Dermis blood vessel endothelial cell (primary cell): ENCODE measurements around the gene MED13L. TPM values are rescaled to one million over a fixed set of nuclear protein-coding genes. Genes with fewer than 3 reads are reported as not detected.

Experiments used
- DNase-seq: peaks from one replicate; pipeline ENCODE4 v3.0.0; 2010
- total RNA-seq: library from RNA; depleted of rRNA; stranded (reverse); fragments of >200 nt; gene quantifications from 2 replicates; pipeline ENCODE4 v1.2.3, GENCODE V29; 2014

Gene MED13L
- total RNA-seq, 1 donor from 2014 or later = 115 TPM

- no peak for DNase-seq
Measured at GRCh38 chr12:115960868-115961802, 316.4 kb downstream of the MED13L start.

DNA sequence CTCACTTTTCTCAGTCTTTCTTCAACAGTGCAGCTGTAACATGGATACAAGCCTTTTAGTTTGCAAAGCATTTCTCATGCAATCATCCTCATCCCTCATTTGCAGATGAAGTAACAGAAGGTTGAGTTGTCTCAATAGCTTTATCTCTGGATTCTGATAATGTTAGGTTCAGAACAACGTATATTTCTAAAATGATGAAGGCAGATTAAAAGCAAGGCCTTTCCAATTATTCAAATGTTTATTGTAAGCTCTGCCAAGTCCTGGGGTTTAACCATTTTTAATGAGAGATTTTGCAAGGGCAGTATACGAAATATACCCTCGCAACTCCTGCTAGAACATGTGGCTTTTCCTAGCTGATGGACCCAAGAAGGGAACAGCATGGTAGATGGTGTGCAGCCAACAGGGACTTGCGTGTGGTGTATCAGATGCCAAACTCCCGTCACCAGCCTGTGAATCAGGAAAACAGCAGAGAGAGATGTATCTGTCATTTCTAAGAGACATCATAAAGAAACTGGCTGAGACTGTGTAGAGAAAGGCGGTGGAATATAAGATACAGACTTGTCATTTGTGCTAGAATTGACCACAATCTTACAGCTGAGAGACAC lies 319.7 kb downstream of the MED13L start:
- DNase-seq = no peak

DNA sequence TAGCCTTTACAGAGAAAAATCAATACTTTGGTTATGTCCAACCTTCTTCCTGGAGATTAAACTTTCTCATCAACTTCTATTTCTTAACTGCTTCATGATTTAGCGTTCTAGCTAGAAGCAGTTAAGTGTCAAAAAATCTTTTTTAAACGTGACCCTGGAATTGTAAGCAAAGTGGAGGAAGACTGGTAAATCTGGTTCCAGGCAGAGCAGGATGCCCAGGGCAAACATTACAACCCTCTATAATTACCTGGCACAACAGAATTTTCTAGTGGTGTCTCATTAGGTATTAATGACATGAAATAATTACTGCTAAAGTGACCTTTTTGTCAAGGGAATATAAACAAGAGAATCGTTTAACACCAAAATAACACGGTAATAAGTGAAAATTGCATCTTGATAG lies 320.8 kb downstream of the MED13L start:
- DNase-seq = no peak

GRCh38 chr12:115956236-115956635 lies 321.3 kb downstream of the MED13L start:
- no peak for DNase-seq

- no peak for DNase-seq
Measured at GRCh38 chr12:115953450-115953849, 324.0 kb downstream of the MED13L start.

GRCh38 chr12:115953031-115953430 lies 324.5 kb downstream of the MED13L start:
- no peak for DNase-seq

DNA sequence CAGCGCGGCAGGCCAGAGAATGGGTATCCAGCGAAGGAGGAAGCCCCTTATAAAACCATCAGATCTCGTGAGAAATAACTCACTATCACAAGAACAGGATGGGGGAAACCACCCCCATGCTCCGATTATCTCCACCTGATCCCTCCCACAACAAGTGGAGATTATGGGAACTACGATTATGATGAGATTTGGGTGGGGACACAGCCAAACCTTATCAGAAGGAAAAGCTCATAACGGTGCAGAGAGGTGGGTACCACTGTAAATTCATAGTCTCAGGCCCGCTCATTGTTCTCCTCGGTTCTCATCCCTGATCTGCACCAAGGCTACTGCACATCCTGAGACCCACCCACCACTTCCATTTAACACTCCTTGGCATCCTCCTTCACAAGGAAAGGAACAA lies 326.5 kb downstream of the MED13L start:
- no peak for DNase-seq

GRCh38 chr12:115949675-115950074 lies 327.8 kb downstream of the MED13L start:
- DNase-seq = no peak

- DNase-seq = peak; percentile 12
Measured at GRCh38 chr12:115947696-115948062, 329.8 kb downstream of the MED13L start.

DNA sequence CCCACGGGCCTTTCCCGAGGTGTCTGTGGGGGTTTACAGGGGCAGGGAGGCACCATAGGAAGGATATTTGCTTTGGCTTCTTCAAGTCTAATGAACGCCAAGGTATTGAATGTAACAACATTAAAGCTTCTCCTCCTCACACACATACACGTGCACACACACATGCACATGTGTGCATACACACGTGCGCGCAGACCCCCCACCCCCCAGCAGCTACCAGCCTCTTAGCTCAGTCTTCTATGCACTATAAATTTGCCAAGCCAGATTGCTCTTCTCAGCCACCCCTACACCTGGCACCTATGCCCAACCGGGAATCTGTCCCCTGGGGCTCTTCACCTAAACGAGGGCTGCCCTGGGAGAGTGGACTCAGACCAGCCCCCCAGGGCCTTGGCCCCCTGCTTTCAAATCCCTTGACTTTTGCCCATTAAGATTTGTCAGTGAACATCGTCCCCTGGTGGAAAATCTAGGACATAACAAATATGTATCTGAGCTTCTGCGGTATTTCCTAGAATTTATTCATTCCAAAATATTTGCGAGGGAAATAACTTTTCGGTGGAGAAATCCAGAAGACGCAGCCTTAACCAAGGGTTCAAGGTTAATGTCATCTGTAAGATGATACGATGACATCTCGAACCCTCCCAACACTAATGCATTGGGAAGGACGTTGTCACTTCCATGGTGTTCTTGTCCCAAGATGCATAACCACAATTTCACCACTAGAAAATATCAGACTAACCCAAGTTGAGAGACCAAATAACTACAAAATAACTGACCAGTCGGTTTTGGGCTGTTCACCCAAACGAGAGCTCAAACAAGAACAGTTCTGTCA lies 330.4 kb downstream of the MED13L start:
- DNase-seq = peak; percentile 43

DNA sequence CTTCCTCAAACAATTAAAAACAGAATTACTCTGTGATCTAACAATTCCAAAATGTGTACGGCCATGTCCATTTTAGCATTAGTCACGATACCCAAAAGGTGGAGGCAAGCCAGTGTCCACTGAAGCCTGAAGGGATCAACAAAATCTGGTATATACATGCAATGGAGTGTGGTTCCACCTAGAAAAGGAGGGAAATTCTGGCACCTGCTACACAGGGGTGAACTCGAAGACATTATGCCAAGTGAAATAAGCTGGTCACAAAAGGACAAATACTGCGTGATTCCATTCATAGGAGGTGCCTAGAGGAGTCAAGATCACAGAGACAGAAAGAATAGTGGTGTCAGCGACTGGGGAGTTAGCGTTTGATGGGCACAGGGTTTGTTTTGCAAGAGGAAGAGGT lies 331.4 kb downstream of the MED13L start:
- DNase-seq = no peak

GRCh38 chr12:115945491-115945885 lies 332.0 kb downstream of the MED13L start:
- no peak for DNase-seq

DNA sequence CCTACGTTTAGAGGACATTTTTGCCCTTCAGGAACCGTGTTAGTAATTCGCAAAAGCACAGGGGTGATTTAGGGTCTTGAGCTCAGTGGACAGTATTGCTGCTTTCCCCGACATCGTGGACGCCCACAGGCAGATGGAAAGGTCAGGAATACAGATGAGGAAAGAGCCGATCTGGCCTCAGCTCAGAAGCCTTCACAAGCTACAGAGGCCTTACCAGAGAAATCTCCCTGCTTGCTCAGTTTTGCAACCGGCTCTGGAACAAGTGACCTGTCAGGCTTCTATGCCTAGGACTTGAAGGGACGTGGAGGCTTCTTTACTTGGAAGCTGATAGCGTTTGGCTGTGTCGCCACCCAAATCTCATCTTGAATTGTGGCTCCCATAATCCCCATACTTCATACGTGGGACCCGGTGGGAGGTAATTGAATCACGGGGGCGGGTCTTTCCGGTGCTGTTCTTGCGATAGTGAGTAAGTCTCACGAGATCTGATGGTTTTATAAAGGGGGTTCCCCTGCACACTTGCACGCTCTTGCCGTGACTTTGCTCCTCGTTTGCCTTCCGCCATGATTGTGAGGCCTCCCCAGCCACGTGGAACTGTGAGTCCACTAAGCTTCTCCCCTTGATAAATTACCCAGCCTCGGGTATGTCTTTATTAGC lies 332.5 kb downstream of the MED13L start:
- no peak for DNase-seq

- no peak for DNase-seq
Measured at GRCh38 chr12:115944392-115944742, 333.1 kb downstream of the MED13L start.

DNA sequence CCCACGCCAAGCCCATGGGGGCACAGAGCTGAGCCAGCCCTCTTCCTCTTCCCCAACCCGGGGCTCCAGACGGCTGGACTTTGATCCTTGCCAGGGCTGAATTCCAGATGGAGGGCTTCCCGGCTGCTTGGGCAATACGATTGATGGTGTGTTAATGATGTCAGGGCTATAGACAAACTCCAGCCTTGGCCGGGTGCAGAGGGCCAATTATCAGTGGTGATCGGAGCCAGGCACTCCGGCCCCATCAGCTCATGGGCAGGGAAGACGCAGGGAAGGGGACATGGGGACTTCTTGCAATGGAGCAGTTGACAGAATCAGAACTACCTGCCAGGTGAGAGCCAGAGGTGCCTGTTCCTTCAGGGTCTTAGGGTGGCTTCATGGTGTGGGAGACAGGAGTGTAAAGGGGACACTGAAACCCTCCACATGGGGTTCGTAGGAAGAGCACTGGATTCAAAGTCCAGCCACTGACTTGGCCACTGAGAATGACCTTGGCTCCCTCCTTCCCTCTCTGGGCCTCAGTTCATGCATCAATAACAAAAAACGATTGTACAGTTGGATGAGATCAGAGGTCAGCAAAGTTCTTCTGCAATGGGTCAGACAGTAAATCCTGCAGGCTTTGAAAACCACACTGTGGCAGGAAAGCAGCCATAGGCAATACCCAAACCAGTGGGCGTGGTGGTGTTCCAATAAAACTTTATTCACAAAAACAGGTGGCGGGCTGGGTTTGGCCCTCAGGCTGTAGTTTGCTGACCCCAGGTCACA lies 333.7 kb downstream of the MED13L start:
- DNase-seq = no peak

DNA sequence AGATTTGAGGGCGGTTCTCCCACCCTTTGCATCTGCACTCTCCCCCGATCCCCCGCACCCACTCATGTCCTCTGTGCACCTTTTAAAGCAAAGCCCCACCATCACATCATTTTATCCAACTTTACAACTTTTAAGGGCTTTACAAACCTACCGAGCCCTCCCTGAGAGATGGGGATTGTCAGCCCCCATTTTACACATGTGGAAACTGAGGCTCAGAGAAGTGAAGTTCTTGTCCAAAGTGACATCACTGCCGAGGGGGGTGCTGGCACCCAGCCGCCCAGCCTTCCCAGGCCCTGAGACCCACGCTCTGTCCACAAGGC lies 334.2 kb downstream of the MED13L start:
- no peak for DNase-seq

DNA sequence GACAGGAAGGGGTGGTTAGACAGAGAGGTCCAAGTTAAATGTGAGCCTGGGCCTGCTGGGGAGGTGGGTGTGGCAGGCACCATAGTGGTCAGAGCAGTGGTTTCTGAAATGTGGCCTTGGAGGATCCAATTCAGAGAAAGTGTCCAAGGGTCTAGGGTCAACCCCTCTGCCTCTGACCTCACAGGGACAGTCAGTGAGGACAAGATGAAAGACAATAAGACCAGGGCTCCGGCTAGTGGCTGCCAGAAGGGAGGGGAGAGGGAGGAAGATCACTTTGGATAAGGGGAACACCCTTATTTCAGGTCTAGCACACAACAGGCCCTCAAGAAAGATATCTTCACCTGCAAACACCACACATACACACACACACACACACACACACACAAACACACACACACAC lies 335.1 kb downstream of the MED13L start:
- DNase-seq = no peak

- DNase-seq = no peak
Measured at GRCh38 chr12:115941362-115941761, 336.1 kb downstream of the MED13L start.

- no peak for DNase-seq
Measured at GRCh38 chr12:115938794-115939377, 338.6 kb downstream of the MED13L start.

DNA sequence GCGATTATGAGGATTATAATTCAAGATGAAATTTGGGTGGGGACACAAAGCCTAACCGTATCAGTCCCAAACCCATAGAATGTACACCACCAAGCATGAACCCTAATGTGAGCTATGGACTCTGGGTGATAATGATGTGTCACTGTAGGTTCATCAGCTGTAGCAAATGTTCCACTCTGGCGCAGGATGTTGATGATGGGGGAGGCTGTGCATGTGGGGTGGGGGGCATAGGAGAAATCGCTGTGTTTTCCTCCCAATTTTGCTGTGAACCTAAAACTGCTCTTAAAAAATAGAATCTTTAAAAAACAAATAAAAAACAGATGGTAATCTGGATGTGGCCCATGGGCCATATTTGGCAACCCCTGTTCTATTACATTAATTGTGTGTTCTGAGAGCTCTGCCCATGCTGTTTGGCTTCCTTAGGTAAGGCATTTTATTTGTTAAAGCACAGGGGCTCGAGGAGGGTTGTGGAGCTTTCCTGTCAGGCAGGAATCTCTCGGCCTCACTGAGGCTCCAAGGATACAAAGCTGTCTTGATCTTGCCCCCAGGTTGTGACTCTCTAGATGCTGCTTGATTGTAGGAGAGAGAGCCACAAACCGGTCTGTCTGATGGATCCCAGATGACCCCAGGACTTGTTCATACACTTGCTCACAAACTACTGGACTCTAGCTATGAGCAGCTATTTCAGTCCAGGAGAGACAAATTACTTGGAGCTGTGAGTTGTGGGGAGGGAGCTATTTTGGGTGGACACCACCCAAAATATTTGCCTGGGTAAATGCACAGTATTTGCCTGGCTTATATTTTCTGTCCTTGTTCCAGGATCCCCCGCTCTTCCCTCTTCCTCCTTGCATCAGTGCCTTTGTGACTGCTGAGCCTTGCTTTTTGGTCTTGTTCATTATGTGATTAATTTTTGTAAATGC lies 340.2 kb downstream of the MED13L start:
- DNase-seq = no peak

DNA sequence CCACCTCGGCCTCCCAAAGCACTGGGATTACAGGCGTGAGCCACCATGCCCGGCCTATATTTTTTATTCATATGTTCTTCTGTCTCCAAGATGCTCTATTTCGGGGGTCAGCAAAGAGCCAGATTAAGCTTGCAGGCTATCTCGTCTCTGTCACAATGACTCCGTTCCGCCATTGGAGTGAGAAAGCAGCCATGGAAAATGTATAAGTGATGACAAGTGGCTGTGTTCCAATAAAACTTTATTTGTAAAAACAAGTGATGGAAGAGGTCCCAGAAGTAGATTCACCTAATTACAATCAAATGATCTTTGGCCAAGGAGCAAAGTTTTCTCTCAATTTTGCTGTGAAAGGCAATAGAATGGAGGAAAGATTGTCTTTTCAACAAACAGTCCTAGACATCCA lies 342.6 kb downstream of the MED13L start:
- no peak for DNase-seq
